ENCODE results near the gene SCAF8.
A peak's percentile ranks its signal among the peaks of the same experiment; 100 is the strongest.
"Not testable (repeated sequence)": the region's sequence is repeated elsewhere in the genome, so short reads cannot be mapped to it uniquely, and the experiment has no call there.

Gene SCAF8

DNA sequence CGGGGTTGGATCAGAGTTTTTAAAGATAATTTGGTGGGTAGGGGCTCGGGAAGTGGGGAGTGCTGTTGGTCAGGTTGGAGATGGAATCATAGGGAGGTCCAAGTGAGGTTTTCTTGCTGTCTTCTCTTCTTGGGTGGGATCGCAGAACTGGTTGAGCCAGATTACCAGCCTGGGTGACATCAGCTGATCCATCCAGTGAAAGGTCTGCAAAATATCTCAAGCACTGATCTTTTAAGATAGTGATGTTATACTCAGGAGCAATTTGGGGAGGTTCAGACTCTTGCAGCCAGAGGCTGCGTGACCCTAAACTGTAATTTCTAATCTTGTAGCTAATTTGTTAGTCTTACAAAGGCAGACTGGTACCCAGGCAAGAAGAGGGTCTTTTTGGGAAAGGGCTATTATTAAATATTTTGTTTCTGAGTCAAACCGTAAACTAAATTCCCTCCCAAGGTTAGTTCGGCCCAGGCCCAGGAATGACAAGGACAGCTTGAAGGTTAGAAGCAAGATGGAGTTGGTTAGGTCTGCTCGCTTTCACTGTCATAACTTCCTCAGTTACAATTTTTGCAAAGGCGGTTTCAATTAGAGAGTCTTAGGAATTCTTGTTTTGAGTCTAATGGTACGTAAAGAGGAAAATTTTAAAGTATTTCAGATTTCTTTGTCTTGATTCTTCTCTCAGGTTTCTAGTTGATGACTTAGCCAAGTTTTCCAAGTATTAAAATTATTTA lies 53.1 kb downstream of the SCAF8 start:
- no peak for DNase-seq

DNA sequence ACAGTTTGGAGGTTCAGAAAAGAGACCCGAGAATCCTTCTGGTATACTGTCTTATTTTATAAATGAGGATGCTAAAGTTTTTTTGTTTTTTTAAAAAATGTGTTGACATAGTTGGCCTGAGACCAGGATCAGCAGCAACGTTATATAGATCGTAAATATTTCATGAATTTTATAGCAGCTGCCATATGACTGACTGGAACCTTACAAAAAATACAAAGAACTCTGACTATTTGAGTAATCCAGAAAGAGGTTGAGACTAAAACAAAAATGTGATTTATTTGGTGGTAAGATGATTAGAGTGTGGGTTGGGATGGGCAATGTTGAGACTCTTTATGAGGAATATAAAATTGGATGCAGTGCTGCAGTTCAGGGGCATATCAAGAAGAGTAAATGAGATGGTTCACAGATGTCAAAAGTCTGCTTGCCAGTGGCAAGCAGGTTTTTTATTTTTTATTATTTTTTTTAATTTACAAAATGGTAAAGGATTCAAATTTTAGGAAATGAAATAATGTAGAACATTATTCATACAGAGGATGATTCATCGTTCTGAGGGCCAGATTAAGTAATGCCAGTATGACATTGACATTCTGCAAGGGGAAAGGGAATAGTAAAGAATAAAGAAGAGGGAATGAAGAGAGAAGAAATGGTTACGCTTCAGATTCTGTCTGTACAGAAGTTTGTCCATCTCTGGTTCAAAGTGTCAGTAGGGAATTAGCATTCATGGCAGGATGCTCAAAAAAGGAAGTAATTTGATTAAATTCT lies 58.5 kb downstream of the SCAF8 start:
- no peak for DNase-seq

DNA sequence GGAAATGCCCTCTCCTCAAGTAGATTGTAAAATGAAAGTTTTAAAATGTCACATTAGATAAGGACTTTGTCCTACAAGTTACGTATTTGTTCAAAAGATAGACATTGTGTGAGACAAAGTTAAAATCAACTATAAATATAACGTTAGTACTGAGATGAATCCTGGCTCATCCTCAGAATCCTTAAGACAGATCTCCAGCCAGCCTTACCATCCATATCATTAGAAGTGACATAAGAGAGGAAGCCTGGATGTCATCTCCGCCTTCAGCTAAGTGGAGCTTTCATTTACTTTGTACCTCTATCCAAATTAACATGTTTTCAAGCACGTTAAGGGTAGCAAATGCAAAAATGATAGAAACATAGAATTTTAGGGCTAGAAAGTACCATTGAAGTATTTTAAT lies 59.1 kb downstream of the SCAF8 start:
- DNase-seq: no peak

DNA sequence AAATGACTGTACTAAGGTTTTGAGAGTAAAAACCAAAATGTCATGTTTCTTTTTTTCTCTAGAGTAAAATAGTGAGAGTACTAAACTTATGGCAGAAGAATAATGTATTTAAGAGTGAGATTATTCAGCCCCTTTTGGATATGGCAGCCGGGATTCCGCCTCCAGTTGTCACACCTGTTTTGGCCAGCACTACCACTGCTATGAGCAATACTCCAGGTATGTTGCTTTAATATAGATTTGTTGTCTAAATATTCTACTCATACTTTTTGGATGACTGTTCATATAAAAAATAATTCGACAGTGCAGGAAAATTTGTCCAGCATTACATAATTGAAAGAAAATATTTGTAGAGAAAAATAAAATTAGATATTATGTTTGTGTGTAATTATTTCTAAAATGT lies 59.5 kb downstream of the SCAF8 start:
- no peak for DNase-seq

DNA sequence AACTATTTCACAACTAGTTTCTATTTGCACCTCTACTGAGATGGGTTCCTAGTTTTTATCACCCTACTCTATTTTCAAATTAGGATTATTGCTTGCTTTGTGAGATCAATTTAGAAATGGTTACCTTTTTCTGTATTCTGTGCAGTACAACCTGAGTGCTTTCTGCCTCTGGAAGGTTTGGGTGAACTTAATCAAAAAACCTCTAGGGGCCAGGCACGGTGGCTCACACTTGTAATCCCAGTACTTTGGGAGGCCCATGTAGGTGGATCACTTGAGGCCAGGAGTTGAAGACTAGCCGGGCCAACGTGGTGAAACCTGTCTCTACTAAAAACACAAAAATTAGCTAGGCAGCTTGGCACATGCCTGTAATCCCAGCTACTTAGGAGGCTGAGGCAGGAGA lies 63.3 kb downstream of the SCAF8 start:
- no peak for DNase-seq

DNA sequence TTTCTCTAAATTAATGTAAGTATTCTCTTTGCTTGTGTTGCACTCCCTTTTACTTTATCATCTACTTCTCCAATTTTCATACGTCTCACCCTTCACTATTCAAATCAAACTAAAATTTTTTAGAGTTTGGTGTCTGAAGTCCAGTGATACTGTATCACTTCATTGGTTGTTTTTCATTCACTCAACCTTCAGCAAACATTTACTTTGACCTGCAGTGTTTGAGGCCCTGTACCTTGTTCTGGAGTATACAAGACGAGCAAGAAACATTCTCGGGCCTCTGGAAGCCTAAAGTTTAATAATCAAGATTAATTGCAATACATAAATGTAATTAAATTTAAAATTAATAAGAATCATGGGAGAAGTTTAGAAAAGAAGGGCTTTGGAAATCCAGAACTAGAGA lies 64.6 kb downstream of the SCAF8 start:
- no peak for DNase-seq

DNA sequence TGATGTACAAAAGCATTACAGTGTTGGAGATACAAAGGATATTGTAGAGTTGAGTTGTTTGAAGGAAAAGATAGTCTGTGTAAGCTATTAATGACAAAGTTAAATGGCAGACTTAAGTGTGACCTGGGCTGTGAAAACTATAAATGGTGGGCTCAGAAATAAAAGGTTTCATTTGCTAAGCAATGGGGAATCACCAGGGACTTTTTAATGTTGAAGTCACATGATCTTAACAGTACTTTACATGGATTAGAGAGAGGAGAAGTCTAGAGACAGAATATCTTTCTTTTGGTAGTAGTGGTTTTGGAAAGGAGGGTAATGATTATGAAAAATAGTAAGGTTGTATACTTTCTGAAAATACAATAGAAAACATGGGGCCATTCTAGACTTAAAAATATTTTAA lies 67.1 kb downstream of the SCAF8 start:
- peak in 1 of 2 donors; percentile 6 for DNase-seq

DNA sequence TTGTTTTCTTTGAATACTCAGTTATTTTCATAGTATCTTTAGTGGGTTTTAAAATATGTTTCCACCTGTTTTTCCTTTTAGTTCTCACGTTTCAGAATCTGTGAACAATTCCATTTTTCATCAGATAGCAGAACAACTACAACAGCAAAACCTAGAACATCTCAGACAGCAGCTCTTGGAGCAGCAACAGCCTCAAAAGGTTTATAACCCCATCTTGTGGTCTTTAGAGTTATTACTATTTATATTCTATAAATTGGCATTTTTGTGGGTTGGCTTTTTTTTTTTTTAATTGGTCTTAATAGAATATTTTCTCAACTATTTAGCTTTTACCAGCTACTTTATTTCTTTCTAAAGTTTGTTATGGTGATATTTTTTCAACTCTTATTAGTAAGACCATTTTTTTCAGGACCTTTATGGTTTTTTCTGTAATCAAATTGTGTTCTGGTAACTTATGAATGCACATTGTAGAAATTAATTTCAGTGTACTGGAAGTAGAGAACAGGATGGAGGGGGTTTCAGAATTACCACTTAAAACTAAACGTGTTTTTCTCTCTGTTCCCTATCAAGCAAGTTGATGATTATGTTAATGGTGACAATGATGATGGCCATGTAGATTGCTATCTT lies 72.2 kb downstream of the SCAF8 start:
- peak in 1 of 2 donors; percentile 42 for DNase-seq

DNA sequence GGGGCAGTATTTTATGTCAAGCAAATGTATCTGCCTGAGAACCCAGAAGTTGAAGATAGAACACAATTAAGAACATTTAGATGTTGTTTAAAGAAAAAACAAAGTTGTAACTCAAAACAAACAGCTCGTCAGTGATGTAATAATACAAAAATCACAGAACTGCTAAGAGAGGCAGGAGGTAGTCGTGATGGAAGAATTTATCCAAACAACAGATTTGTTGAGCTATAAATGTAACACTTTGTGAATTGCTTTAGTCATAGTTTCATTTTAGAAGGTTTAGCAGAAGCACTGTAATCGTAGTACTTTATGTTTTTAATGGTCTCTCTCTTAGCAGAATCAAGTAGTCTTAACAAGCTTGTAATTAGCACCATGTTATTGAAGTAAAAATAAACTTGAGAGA lies 73.6 kb downstream of the SCAF8 start:
- DNase-seq: no peak

DNA sequence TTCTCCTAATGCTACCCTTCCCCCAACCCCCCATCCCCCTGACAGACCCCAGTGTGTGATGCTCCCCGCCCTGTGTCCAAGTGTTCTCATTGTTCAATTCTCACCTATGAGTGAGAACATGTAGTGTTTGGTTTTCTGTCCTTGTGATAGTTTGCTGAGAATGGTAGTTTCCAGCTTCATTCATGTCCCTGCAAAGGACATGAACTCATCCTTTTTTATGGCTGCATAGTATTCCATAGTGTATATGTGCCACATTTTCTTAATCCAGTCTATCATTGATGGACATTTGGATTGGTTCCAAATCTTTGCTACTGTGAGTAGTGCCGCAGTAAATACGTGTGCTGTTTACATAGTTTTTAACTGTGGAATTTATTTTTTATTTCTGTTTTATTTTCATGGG lies 78.4 kb downstream of the SCAF8 start:
- DNase-seq: not testable (repeated sequence)

DNA sequence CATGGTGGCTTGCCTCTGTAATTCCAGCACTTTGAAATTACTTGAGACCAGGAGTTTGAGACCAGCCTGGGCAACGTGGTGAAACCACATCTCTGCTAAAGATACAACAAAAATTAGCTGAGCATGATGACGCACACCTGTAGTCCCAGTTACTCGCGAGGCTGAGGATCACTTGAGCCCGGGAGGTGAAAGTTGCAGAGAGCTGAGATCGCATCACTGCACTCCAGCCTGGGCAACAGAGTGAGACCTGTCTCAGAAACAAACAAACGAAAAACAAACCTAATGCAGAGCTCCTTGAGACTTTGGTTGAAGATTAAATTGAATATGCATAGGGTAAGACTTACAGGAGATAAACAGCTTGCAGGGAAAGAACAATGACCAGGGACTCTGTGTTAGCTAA lies 80.8 kb downstream of the SCAF8 start:
- DNase-seq: no peak

DNA sequence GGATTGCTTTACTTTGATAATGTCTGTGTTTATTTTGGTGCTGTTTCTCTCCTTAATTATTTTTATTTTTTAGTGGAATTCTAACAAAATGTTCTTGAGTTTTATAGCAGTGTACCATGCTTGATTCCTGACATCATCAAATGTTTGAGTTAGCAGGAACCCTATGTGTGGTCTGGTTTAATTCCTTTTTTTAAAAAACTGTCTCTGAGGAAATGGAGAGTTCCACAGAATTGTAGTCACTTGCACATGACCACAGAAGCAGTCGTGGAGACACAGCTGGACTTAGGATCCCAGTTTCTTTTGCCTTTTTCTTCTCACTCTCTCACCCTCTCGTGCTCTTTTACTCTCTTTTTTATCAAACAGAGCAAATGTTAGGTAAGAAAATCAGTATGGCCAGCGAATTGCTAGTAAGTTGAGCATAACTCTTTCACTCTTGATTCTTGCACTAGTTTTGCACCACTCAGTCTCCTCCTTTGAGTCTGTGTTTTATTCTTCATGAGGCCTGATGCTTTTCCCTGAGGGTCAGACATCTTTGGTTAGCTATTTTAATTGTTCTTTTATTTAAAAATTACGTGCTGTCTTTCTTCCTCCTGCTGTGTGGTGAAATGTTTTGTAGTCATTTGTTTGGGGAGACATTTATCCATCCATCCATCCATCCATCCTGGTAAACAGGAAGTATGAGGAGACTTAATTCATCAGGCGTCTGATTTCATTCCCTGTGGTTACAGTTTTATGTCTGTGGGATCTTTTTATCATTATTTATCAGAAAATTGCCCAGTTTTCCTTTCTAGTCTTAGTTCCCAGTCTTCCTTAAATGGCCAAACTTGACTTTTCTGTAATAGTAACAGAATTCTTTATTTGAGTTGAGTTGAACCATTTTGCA lies 83.0 kb downstream of the SCAF8 start:
- no peak for DNase-seq

DNA sequence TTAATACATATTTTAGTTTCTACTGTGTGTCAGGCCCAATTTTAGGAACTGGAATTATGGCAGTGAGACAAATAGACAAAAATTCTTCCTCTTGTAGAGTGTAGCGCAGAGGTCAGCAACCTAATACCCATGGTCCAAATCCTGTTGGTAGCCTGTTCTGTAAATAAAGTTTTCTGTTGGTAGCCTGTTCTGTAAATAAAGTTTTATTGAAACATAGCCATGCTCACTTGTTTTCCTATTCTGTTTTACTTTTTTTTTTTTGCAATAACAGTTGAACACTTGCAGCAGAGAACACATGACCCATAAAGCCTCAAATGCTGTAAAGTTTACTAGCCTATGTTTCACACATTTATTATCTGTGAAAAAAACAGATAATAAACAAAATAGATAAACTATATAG lies 87.9 kb downstream of the SCAF8 start:
- no peak for DNase-seq

DNA sequence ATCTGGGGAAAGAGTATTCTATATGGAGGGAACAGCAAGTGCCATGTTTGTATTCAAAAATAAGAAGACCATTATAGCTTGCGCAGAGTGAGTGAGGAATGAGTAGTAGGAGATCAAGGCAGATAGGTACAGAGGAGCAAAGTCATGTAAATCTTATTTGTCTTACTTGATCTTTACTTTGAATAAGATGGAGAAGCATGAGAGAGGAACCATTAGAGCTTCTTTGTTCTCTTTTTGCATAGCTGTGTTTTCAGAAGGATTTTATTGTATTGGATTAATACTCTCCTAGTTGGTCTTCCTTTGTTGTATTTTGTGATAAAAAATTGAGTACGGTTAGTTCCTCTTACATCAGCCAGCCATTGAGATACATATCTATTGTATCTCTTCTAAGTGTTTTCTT lies 88.4 kb downstream of the SCAF8 start:
- no peak for DNase-seq

DNA sequence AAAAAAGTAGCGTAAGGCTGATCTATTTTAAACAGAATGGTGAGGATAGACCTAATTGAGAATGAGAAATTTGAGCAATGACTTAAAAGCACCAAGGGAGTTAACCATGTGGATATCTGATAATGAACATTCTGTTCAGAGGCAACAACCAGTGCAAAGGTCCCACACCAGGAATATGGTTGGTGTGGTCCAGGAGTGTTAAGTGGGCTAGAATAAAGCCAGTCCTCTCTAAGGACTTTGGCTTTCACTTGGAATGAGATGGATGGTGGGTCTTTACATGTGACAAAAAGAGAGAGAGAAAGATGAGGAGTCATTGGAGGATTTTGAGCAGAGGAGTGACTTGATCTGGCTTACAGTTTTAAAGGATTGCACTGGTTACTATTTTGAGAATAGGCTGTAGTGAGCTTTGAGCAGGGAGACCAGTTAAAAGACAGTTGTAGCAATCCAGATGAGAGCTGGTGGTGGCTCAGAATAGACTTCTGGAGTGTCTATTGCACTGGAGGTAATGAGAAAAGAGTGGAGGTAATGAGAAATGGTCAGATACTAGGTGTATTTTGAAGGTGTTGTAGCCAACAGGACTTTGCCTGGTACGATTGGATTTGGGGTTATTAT lies 89.8 kb downstream of the SCAF8 start:
- no peak for DNase-seq

DNA sequence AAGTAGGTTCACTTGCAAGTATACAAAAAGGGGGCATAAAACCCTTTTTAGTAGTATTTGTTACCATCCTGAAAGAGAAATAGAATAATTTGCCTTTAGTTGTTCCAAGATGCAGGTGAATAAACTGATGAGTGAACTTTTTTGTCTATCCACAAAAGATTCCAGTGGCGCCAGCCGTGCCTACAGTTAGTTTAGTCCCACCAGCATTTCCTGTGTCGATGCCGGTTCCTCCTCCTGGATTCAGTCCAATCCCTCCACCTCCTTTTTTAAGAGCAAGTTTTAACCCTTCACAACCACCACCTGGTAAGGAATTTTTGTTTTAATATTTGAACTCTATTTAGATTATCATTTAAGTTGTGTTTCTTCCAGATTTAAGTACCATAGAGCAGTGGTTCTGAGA lies 90.9 kb downstream of the SCAF8 start:
- DNase-seq: no peak

DNA sequence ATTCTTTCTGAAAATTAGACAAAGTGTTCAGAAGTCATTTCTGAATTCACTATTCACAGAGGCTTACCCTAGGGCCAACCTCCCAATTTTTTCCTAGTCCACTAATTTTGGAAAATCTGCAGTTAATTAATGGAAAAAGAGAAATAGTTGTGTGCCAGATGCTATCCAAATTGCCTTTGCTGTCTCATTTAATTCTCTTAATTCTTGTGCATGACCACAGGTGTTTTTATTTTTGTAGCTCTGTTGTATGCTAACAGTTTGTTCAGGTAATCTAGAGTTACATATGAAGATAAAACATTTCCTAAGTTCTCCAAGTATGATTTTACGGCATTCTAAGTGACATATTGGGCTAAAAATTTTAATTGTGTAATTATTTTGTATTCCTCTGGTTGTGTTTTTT lies 96.8 kb downstream of the SCAF8 start:
- DNase-seq: no peak

DNA sequence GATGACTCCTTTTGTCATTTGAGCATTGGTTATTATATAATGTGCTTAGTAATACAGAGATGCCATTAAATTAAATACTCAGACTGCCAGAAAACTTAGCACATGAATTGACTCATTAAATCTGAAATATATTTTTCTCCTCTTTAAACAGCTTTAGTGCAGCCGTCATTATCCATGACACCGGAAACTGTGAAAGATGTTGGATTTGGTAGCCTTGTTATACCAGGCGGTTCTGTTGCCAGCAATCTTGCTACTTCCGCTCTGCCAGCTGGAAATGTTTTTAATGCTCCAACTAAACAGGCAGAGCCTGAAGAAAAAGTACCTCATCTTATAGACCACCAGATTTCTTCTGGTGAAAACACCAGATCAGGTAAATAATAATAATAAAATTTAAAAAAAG lies 97.6 kb downstream of the SCAF8 start:
- no peak for DNase-seq

DNA sequence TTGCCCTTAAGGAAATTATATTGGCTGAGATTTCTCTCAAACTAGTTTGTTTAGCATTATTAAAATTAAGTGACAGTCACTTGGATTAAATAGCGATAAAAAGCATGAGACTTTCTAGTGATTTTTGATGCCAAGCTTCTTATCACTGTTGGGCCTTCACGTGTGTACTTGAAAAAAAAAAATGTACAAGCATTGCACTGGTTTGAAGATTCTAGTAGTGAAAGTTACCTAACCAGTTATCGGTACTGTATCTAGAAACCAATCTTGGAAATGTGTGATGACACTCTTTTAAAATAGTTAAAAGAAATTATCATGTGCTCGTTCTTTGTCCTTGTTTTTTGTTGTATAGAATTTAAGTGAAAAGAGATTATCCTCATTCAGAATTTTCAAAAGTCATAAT lies 102.1 kb downstream of the SCAF8 start:
- no peak for DNase-seq

DNA sequence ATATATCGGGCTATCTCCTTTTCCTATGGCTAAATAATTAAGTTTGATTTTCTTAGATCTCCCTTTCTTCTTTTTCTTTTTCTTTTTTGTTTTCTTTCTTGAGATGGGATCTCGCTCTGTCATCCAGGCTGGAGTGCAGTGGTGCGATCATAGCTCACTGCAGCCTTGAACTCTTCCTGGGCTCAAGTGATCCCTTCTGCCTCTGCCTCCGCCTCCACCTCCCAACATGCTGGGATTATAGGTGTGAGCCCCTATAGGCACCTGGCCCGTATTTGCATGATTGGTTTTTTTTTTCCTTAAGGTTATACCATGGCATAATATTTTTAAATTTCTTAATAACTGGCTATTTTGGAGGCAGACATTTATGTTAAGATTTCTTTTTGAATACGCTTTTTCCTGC lies 106.3 kb downstream of the SCAF8 start:
- DNase-seq: no peak

DNA sequence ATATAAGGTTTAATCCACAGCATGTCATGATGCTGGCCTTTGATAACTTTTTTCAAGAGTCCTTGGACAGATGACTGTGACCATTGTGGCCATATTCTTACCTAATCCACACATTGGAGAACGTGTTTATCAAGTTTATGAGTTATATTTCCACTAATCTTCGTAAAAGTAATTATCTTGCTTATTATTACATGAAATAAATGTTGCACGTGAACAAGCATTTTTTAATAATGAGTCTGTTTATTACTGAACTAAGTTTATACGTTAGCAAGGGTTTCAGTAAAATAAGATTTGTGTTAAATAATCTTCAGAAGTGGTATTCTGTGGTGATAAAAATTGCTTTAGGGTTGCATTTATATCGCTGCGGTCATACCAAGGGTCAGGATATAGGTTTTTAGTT lies 107.1 kb downstream of the SCAF8 start:
- DNase-seq: no peak

DNA sequence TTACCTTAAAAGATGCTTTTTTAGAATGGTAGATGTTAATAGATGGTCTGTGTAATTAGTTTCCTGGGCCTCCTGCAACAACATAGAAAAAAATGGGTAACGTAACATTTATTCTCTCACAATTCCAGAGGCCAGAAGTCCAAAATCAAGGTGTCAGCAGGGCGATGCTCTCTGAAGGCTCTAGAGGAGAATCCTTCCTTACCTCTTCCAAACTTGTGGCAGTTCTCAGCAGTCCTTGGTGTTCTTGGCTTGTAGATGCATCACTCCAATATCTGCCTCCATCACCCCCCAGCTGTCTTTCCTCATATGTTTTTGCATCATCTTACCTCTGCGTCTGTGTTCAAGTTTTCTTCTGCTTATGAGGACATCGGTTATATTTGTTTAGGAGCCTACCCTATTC lies 107.9 kb downstream of the SCAF8 start:
- no peak for DNase-seq

DNA sequence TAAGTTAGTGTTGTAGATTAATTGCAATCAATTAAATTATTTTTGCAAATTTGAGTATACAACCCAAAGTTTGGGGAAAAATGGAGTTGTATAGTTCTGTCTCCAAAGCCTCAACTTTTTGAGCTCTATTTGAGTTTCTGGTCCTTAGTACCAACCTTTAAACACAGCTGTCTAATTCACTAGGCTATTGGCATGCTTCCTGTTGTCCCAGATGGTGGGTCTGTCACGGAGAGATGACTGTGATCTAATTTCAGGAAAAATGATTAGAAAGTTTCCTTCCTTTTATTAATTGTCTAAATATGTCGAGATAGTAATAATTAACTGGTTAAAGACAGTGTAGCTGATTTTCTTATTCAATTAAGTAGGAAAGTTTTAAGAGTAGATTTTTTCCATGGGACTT lies 109.6 kb downstream of the SCAF8 start:
- no peak for DNase-seq

All from CD4-positive, alpha-beta T cell treated with Interleukin-1 beta for 1 hour (primary cell).